ENCODE data around the gene RBM6.
"Not testable (repeated sequence)": the region's sequence is repeated elsewhere in the genome, so short reads cannot be mapped to it uniquely, and the experiment has no call there.

Gene RBM6

DNA sequence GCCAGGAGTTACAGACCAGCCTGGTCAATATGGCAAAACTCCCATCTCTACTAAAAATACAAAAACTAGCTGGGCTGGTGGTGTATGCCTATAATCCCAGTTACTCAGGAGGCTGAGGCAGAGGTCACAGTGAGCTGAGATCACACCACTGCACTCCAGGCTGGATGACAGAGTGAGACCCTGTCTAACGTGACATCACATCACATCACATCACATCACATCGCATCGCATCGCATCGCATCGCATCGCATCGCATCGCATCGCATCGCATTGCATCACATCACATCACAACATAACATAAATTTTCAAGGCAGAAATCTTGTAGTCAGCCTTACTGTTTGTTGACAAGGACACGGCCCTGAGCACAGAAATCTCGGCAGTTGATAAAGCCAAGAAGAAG, 44.4 kb downstream of the RBM6 start:
- DNase-seq: no peak

DNA sequence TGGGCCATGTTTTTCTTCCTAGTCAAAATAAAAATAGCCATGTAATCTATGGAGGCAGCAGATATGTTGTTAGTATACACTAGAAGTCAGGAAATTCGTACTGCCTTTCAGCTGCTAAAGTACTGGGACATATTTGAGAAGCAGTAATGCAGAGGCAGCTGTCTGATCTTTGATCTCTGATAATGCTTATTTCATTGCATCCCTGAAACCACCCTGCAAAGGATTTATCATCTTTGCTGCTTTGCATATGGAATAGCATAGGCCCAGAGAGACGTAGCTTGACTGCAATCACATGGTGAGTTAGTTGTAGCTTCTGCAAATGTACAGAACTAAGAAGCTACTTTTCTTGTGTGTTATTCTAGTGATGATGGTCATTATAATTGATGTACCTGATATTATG, 52.4 kb downstream of the RBM6 start:
- no peak for DNase-seq

DNA sequence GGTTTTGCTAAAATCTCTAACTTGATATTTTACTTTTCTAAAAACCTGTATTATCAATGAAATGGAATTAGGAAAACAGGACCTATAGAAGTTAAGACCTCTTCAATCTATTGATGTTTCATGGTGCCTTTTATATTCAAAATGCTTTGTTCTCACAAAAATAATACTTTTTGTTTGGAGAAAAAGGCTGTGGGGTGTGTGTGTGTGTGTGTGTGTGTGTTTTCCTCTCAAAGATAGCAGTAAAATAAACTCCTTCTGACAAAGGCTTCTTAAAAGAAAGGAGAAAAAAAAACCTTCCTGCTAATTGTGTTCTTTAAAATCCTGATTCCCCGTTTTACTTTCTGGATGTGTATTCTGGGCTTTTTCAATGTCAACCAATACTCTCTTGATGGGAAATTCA, 54.5 kb downstream of the RBM6 start:
- no peak for DNase-seq

DNA sequence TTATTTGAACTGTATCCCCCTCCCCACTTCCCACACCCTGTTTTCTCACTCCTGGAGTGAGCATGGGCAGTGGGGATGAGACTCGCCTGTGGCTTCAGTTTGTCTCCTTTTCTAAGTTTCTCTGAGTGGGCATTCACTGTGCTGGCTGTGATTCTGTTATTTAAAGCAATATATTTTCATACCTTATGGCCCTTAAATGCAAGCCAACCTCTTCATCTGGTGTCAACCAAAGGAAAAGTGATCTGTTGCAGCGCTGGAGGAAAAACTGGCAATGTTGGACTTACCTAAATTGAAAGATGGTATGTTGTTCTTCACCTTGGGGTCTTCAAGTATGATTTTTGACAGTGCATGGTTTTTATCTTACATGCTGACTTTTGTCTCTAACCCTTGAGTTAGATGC, 56.1 kb downstream of the RBM6 start:
- no peak for DNase-seq

DNA sequence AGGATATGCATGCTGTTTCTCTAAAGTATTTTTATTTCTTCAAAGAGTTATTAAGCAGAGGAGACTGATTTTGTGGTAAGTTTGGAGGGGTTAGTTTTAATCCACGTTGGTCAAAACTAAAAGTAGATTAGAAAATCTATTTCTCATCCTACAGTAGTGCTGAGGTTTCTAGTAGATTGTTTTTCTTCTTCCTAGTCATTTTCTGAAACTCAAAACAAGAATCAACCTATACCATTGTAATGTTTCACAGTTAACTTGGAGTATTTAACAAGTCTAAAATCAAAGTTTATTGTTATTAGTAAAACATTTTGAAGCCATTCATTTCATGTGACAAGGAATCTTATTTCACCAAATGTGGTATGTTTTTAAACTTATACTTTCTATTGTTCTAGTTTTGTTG, 57.9 kb downstream of the RBM6 start:
- DNase-seq: no peak

DNA sequence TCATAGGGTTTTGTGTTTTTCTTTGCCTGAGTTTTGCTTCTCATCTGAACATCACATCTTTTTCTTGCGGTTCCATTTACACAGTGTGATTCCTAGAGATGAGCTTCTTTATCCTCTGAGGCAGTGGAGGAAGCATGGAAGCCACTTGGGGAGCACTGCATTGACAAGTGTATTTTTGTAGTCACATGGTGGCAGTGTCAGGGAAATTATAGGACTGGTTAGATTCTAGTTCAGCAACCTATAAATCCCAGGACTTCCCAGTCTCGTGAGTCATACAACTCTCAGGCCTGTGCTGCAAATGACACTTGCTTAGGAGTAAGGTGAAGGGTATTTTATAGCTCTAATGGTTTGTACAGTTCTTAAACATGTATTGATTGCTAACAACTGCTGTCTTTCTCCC, 58.4 kb downstream of the RBM6 start:
- no peak for DNase-seq

DNA sequence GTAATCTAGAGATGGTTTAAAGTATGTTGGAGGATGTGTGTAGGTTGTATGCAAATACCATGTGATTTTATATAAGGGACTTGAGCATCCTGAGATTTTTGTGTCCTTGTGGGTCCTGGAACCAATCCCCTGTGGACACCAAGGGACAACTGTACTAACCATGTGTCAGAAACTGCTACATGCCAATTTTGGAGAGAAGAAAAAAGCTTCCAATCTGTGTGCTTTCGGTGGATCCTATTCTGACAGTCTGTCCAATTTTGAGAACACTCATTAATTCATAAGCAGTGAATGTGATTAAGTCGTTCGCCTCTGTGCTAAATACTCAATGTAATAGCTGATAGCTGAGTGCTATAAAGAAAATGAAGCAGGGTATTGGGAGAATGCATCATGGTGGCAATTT, 61.6 kb downstream of the RBM6 start:
- no peak for DNase-seq

DNA sequence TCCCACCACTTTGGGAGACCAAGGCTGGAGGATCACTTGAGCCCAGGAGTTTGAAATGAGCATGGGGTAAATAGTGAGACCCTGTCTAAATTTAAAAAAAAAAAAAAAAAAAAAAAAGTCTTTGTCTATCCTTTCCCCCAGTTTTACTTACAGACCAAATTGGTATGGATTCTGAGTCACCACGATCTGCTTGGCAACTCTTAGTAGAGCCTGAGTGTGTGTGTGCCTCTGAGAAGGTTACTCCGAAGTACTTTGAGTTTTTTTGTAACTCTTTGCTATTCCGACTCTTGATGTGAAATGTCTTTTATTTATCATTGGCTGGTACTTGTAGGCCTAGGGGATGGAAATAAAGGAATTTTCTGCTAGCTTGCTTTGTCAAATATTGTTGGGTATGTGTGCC, 63.3 kb downstream of the RBM6 start:
- DNase-seq: no peak

DNA sequence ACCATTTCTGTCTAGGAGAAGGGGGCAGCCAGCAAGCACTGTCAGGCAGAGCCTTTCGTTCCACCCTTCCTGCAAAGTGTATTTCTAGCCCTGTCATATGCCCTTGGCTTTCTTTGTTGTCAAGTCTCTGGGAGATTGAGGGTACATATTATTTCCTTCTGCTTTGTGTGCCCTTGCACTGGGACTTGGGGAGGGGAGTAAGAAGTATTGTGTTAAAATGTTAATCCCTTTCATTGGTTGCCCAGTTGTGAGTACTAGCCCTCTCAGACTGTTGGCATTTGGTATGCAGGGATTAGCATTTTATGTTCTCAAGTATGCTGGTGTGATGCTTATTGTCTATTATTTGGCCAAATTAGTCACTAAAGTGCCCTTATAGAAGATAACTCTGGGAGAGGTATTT, 63.9 kb downstream of the RBM6 start:
- no peak for DNase-seq

DNA sequence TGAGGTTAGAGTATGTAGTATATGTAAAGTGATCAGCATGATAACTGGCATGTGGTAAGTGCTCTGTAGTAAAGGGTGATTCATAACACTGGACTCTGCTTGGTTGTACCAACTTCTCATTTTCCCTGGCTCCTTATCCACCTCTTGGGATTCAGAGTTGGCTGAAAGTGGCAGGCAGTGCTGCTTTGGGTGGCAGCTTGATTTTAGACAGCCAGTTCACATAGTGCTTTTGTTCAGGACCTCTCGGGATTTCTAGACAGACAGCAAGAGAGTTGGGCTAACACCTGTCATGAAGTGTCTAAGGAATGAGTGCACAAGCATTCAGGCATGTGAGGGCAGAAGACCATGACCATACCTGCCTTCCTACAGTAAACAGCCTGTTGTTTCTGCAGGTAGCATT, 69.0 kb downstream of the RBM6 start:
- DNase-seq: no peak

DNA sequence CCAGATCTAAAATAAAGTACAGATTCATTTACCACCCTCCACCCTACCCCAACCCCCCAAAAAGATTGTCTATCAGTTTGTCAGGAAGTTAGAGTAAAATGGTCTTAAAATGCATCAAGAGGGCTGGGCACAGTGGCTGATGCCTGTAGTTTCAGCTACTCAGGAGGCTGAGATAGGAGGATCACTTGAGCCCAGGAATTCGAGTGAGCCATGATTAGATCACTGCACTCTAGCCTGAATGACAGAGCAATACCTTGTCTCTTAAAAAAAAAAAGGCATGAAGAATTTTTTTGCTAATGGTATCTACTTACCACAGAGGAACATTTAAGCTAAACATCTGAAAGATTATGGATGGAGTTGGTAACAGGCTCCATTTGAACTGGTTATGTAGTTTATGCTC, 71.0 kb downstream of the RBM6 start:
- DNase-seq: no peak

DNA sequence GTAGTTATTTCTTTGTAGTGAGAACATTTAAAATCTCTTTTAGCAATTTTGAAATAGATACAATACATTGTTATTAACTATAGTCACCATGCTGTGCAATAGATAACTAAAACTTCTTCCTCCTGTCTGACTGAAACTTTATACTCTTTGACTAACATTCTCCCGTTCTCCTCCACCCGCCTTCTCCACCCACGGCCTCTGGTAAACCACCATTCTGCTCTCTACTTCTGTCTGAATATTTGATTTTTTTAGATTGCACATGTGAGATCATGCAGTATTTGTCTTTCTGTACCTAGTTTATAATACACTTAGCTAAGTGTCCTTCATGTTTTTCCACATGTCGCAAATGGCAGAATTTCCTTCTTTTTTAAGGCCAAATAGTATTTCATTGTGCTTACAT, 76.0 kb downstream of the RBM6 start:
- DNase-seq: peak; percentile 6

DNA sequence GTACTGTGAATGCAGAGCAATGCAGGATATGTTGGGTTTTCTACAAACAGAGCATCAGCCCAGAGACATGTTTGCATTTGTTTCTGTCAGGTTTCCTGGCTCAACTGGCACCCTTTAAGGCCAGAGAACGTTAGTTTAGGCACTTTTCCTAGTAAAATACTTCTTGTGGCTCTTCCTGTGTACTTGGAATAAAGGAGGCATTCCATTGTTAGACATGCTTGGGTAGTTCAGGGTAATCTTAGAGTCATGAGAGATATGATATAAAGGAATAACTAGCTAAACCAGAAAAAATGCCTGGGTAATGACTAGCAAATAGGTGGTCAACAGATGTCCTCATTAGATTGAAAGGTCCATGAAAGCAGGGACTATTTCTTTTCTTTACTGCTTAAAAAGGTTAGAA, 88.4 kb downstream of the RBM6 start:
- DNase-seq: no peak

DNA sequence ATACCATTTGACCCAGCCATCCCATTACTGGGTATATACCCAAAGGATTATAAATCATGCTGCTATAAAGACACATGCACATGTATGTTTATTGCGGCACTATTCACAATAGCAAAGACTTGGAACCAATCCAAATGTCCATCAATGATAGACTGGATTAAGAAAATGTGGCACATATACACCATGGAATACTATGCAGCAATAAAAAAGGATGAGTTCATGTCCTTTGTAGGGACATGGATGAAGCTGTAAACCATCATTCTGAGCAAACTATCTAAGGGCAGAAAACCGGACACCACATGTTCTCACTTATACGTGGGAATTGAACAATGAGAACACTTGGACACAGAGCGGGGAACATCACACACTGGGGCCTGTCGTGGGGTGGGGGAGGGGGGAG, 91.3 kb downstream of the RBM6 start:
- not testable (repeated sequence) for DNase-seq

DNA sequence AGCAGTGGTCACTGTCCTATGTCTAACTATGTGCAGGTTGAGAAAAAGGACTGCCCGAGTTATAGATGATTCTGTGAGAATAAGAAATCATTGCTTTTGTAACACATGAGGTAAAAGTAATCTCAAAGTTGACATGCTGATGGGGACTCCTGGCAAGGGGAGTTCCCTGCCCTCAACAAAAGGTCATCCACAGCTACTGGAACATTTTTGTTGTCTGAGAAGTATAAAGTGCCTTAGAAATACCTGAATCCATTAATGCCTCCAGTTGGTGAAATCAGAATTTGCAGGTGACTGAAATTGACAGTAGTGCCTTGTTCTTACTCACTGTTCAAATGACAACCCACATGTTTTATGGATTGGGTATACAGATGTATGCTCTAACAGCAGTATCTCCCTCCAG, 105.0 kb downstream of the RBM6 start:
- no peak for DNase-seq

DNA sequence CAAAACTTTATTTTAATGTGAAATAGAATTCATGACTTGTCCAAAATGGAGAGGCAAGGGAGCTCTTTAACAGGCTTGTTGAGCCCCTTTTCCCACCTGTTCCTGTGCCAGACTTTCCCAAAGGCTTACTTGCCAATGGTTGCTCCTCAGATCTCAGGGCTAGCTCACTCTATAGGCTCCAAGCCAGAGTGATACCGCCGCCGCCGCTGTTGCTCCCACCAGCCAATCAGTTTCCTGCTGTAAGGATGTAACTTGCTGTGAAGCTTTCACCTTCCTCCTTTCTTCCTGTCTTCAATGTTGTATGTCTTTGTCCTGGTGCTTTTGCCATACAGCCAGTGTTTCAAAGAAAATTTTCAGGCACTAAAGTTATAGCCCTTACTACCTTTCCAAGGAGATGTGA, 107.5 kb downstream of the RBM6 start:
- no peak for DNase-seq

DNA sequence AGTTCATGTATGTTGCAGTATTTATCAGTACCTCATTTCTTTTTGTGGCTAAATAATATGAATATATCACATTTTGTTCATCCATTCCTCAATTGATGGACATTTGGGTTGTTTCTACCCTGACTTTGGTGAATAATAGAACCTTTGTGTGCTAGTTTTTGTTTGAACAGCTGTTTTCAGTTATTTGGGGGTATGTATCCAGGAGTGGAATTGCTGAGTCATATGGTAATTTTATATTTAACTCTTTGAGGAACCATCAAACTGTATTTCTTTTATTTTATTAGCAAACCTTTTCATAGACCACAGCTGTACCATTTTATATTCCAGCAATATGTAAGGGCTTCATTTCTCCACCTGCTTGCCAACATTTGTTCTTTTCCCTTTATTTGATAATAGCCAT, 110.4 kb downstream of the RBM6 start:
- no peak for DNase-seq

DNA sequence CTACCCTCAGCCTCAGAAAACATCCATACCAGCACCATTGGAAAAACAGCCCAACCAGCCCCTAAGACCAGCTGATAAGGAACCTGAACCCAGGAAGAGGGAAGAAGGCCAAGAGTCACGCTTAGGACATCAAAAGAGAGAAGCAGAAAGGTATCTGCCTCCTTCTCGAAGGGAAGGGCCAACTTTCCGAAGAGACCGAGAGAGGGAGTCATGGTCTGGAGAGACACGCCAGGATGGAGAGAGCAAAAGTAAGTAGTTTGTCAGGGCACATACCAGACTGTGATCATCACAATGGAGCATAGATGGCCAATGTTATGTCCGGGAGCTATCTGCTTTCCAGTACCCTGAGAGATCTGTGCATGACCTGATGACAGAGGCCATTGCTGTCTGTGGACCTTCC, 117.8 kb downstream of the RBM6 start:
- DNase-seq: no peak

DNA sequence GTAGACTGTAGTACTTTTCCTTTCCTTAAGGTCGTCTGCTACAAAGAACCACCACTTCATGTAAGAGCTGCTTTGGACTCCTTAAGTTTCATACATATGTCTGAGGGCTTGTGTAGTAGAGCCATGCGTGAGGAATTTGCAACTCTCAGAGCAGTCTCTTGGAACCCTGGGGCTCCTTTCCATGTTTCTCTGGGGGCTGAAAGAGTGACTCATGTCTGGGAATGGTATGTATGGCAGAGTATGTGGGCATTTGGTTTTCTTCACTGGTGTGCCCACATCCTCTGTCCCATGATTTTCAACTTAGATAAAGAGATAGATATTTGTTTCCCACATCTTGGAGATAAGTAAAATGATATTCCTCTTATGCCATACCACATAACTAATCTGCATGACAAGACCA, 128.2 kb downstream of the RBM6 start:
- DNase-seq: no peak

DNA sequence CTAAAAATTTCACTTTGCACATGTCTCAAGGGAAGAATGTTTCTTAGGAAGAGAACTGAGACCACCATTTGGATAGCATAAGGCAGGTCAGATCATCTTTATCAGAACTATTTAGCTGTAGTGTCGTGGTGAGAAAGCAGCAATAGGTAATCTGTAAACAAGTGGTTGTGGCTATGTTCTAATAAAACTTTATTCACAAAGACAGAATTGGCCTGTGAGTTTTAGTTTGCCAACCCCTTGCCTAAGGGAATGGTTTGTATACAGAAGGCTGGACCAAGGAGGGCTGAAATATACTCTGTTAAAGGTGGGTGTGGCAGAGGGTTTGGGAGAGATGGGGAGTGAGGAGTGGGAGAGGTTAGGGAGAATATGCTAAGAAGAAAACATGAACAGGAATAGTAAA, 138.1 kb downstream of the RBM6 start:
- DNase-seq: no peak

DNA sequence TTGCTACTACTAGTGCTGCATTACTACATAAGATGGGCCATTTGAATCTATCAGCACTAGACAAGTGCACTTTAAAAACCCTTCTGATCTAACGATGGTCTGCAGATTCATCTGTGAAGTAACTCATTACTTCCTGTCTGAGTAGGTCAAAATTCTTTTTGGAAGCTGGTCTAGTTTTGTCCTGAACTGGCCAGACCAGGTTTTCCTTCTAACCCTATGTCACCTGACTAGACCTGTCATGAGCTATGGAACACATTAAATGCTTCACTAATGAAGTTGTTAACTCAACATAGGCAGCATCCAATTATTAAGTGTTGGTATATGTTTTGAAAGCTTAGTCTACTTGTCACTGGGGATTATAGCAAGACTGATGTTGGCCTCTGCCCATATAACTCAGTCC, 138.7 kb downstream of the RBM6 start:
- no peak for DNase-seq

DNA sequence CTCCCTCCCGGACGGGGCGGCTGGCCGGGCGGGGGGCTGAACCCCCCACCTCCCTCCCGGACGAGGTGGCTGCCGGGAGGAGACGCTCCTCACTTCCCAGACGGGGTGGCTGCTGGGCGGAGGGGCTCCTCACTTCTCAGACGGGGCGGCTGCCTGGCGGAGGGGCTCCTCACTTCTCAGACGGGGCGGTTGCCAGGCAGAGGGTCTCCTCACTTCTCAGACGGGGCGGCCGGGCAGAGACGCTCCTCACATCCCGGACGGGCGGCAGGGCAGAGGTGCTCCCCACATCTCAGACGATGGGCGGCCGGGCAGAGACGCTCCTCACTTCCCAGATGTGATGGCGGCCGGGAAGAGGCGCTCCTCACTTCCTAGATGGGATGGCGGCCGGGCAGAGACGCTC, 145.0 kb downstream of the RBM6 start:
- not testable (repeated sequence) for DNase-seq

DNA sequence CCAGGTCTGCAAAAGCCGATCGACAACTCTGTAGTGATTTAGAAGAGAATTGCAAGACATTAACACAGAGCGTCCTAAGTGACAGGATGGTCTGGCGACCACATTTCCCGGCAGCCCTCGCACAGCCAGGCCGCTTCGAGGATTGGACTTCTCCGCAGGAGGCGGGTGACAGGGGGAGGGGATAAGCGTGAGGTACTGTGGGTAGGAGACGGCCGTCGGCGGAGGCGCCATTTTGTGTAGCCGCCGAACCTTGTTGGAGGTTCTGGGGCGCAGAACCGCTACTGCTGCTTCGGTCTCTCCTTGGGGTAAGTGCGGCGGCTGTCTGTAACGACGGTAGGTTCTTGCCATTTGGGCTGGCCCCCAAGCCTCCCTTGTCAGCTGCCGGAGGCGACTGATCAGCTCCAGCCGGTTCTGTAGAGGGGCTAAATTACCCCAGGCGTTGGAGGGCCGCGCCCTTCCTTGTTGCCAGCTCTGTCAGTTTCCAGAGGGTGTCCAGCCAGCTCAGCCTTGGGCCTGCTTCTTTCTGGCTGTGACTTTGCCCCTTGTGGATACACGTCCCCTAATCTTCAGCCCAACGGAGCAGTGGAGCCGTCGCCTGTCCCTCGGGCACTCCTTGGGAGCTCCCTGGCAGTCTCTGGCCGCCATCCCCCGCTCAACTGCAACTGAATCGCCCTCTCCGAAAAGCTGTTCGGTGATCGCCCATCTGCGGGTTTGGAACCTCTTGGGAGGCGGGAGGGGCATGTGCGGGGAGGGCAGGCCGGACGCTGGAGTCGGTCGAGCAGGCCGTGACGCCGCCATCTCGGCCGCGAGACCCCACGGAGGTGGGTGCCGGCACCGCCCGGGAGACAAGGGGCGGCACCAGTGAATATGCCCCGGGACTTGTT, 149.0 kb downstream of the RBM6 start, which contains the start of gene RBM5:
TSS of gene RBM5 (plus strand) at position 195 of the 884 bp plus-strand sequence. CDS start 1,516 bp downstream, outside the sequence.
- peak; percentile 95 for DNase-seq

DNA sequence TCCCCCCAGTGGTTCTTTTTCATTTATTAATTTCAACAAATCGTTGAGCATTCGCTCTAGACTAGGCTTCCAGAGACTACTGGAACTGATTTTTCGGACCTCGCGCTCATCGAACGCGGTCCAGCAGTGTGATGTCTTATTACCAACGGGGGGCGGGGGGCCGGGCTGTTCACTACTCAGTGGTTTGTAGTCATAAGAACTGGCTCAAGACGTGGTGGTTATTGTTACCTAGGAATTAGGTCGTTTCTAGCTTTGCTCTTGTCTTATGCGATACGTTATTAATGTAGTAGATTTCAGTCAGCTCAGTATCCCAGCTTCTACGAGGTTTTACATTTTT, 149.6 kb downstream of the RBM6 start:
- no peak for DNase-seq

DNA sequence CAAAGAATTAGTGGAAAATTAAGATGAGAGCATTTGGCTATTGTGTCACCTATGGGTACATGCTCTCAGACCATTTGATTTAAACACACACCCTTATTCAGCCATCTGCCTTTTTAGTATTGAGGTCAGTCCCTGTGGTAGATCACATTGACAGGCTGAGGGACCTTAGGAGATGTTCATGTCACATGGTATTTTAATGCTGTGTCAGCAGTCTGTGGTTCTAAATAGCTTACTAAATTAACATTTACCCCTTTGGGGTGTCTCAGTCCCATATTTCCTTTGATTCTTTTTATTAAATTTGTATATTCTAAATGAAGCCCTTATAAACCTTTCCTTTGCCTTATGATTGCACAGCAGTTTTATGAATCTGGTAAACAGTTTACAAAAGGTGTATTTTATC, 151.0 kb downstream of the RBM6 start:
- DNase-seq: no peak
